ENCODE data around the gene VPS13D.
"Not testable (repeated sequence)": the region's sequence is repeated elsewhere in the genome, so short reads cannot be mapped to it uniquely, and the experiment has no call there.

VPS13D gene

DNA sequence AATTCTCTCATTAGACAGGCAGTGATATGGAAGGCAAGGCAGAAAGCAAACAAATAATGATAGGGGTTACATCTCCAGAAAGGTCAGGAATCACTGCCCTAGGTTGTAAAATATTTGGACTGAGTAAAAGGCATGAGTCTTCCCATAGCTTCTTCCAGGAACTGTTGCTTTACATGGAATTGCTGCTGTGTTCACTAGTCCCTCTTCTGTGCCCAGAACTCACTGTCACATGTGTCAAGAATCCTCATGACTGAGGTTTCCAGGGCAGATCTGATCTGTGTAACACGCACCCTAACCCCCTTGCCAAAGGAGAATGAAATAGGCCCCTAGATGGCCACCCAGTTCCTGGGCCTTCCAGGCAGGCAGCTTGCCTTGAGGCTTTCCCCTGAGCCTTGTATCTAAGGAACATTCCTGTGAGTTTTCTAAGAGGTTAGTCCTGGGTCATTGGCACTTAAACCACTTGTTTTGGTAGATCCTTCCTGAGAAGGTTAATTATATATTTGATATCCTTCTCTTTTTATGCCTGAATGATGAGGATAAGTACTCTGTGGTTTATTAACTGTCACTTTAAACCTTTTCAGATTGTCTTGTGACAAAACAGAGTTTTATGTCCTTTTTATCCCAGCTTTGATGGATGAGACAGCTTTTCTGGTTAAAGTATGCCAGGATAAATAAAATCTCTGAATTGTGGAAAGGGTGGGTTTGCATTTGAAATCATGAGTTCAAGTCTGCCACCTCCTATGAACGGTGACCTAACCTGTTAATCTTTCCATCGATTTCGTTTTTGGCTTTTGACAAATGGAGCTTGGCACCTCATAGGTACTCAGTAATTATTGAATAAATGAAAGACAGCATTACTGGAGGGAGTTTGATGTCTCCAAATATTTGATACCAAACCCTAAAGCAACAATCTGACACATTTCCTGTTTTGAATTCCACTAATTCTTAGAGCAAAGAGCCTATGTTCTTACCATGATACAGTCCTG is 224.9 kb downstream of the VPS13D start:
- ATAC-seq (ENCODE audit: insufficient read depth, low read depth), result no peak
- Histone ChIP-seq H3K4me2 (ENCODE audit: insufficient read depth, low read length) (no peak overlapping the region), H2AFZ (ENCODE audit: low read depth, low read length) (no peak overlapping the region), H4K20me1 (ENCODE audit: insufficient read depth, low read length) (no peaks in the 10 kb centered on the region), H3K79me2 (ENCODE audit: insufficient read depth, low read length) (no peaks in the 10 kb centered on the region), H3K9ac (ENCODE audit: low read depth, low read length) (no peak overlapping the region), H3K27ac (ENCODE audit: low read length) (peak overlapping the region; percentile 1), H3K4me1 (ENCODE audit: insufficient read depth, low read length) (peaks cover 17% of the 10 kb centered on the region), H3K36me3 (ENCODE audit: insufficient read depth, low read length) (peaks cover 25% of the 10 kb centered on the region), H3K4me3 (ENCODE audit: low read depth in 1 of 2, low read length in 2 of 2) (no peak overlapping the region), H3K9me3 (ENCODE audit: insufficient read depth, low read length, severe bottlenecking) (no peaks in the 10 kb centered on the region), H3K27me3 (ENCODE audit: insufficient read depth, low read length, poor library complexity) (no peaks in the 10 kb centered on the region)
- no peak for DNase-seq
- no peak for TF ChIP-seq EZH2 (IDR thresholded peaks at IDR 0.05; ENCODE audit: borderline replicate concordance, low read depth, low read length, severe bottlenecking)
- TF ChIP-seq, protein P1, sequence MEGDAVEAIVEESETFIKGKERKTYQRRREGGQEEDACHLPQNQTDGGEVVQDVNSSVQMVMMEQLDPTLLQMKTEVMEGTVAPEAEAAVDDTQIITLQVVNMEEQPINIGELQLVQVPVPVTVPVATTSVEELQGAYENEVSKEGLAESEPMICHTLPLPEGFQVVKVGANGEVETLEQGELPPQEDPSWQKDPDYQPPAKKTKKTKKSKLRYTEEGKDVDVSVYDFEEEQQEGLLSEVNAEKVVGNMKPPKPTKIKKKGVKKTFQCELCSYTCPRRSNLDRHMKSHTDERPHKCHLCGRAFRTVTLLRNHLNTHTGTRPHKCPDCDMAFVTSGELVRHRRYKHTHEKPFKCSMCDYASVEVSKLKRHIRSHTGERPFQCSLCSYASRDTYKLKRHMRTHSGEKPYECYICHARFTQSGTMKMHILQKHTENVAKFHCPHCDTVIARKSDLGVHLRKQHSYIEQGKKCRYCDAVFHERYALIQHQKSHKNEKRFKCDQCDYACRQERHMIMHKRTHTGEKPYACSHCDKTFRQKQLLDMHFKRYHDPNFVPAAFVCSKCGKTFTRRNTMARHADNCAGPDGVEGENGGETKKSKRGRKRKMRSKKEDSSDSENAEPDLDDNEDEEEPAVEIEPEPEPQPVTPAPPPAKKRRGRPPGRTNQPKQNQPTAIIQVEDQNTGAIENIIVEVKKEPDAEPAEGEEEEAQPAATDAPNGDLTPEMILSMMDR (IDR thresholded peaks at IDR 0.05; ENCODE audit: borderline replicate concordance, extremely low read depth, low read length, poor library complexity, severe bottlenecking), result no peak

DNA sequence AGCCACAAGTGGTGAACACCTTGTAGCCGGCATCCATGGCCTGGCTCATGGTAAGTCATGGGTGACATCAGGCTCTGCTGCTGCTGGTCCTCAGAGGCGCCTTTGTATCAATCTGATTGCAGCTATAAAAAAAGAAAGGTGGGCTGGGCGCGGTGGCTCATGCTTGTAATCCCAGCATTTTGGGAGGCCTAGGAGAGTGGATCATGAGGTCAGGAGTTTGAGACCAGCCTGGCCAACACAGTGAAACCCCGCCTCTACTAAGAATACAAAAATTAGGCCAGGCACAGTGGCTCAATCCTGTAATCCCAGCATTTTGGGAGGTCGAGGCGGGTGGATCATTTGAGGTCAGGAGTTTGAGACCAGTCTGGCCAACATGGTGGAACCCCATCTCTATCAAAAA is 226.3 kb downstream of the VPS13D start:
- peaks cover 28% of the 10 kb centered on the region for H3K36me3 ChIP-seq (ENCODE audit: insufficient read depth, low read length)
- H3K79me2 ChIP-seq (ENCODE audit: insufficient read depth, low read length); H3K27ac ChIP-seq (ENCODE audit: low read length); ATAC-seq (ENCODE audit: insufficient read depth, low read depth); H3K4me2 ChIP-seq (ENCODE audit: insufficient read depth, low read length); H3K9ac ChIP-seq (ENCODE audit: low read depth, low read length); H3K4me1 ChIP-seq (ENCODE audit: insufficient read depth, low read length); H2AFZ ChIP-seq (ENCODE audit: low read depth, low read length); H3K27me3 ChIP-seq (ENCODE audit: insufficient read depth, low read length, poor library complexity); H3K9me3 ChIP-seq (ENCODE audit: insufficient read depth, low read length, severe bottlenecking); DNase-seq; H3K4me3 ChIP-seq (ENCODE audit: low read depth in 1 of 2, low read length in 2 of 2); H4K20me1 ChIP-seq (ENCODE audit: insufficient read depth, low read length): not testable (repeated sequence)

DNA sequence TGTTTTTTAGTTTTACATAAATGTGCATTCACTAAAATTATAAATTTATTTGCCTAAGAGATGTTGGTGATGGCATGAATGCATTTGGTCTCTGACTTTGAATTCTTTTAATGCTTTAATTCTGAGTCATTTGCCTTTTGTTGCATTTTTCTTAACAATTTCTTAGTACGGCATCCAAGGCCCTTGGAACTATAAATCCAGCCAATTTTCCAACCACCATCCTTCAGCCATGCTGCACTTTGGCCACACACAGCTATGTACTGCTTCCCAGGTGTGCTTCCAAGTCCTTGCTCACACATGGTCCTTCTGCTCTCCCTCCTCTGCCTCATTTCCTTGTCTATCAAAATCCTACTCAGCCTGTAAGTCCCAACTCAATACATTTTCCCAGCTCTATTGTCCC is 227.1 kb downstream of the VPS13D start:
- Histone ChIP-seq H3K9me3 (ENCODE audit: insufficient read depth, low read length, severe bottlenecking) (no peaks in the 10 kb centered on the region), H3K27ac (ENCODE audit: low read length) (no peak overlapping the region), H3K4me3 (ENCODE audit: low read depth in 1 of 2, low read length in 2 of 2) (no peak overlapping the region), H3K27me3 (ENCODE audit: insufficient read depth, low read length, poor library complexity) (no peaks in the 10 kb centered on the region), H3K9ac (ENCODE audit: low read depth, low read length) (no peak overlapping the region), H3K4me2 (ENCODE audit: insufficient read depth, low read length) (no peak overlapping the region), H3K4me1 (ENCODE audit: insufficient read depth, low read length) (peaks cover 4% of the 10 kb centered on the region), H4K20me1 (ENCODE audit: insufficient read depth, low read length) (no peaks in the 10 kb centered on the region), H3K79me2 (ENCODE audit: insufficient read depth, low read length) (no peaks in the 10 kb centered on the region), H3K36me3 (ENCODE audit: insufficient read depth, low read length) (peaks cover 31% of the 10 kb centered on the region), H2AFZ (ENCODE audit: low read depth, low read length) (no peak overlapping the region)
- no peak for DNase-seq
- no peak for ATAC-seq (ENCODE audit: insufficient read depth, low read depth)
- TF ChIP-seq EZH2 (IDR thresholded peaks at IDR 0.05; ENCODE audit: borderline replicate concordance, low read depth, low read length, severe bottlenecking), result no peak
- TF ChIP-seq, protein P1 (IDR thresholded peaks at IDR 0.05; ENCODE audit: borderline replicate concordance, extremely low read depth, low read length, poor library complexity, severe bottlenecking), result no peak

DNA sequence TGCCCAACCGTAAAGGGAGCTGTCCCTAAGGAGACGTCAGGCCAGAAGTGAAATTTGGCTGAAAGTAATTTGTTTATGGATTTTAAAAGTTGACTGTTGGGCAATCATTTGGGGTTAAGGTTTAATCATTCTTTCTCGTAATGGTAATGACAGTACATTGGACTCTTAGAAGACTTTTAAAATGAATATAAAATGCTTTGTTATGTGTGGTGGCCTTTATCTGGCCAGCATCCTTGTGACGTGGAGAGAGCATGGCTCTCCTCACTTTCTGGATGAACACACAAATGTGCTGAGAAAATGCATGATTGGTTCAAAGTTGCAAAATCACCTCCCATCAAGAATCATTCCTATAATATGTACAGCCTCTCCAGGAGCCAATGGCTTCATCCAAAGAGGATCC is 227.9 kb downstream of the VPS13D start:
- no peaks in the 10 kb centered on the region for H4K20me1 ChIP-seq (ENCODE audit: insufficient read depth, low read length)
- H3K27me3 ChIP-seq (ENCODE audit: insufficient read depth, low read length, poor library complexity), result no peaks in the 10 kb centered on the region
- DNase-seq (no peak), ATAC-seq (ENCODE audit: insufficient read depth, low read depth) (no peak)
- H3K27ac ChIP-seq (ENCODE audit: low read length), result peak overlapping the region; percentile 39; the same call in 1 of the 2 replicates
- H3K79me2 ChIP-seq (ENCODE audit: insufficient read depth, low read length), result no peaks in the 10 kb centered on the region
- H3K9ac ChIP-seq (ENCODE audit: low read depth, low read length), result no peak overlapping the region
- no peak overlapping the region for H3K4me3 ChIP-seq (ENCODE audit: low read depth in 1 of 2, low read length in 2 of 2)
- H3K4me1 ChIP-seq (ENCODE audit: insufficient read depth, low read length), result peaks cover 4% of the 10 kb centered on the region
- no peaks in the 10 kb centered on the region for H3K9me3 ChIP-seq (ENCODE audit: insufficient read depth, low read length, severe bottlenecking)
- no peak overlapping the region for H2AFZ ChIP-seq (ENCODE audit: low read depth, low read length)
- no peak for TF ChIP-seq EZH2 (IDR thresholded peaks at IDR 0.05; ENCODE audit: borderline replicate concordance, low read depth, low read length, severe bottlenecking)
- TF ChIP-seq, protein P1 (IDR thresholded peaks at IDR 0.05; ENCODE audit: borderline replicate concordance, extremely low read depth, low read length, poor library complexity, severe bottlenecking), result no peak
- no peak overlapping the region for H3K4me2 ChIP-seq (ENCODE audit: insufficient read depth, low read length)
- peaks cover 37% of the 10 kb centered on the region for H3K36me3 ChIP-seq (ENCODE audit: insufficient read depth, low read length)
